Parathyroid adenoma (tissue), 2 donors: ENCODE measurements around the gene TRUB1.
A peak's percentile ranks its signal among the peaks of the same experiment; 100 is the strongest.

Source experiments
- H2AFZ ChIP-seq: fragments of 300-600 bp; sonication (generic); one replicate; pipeline ENCODE4 v1.7.0; 2017; ENCODE audit warnings: antibody characterized with exemption, mild to moderate bottlenecking
- H3K27ac ChIP-seq: fragments of 300-600 bp; sonication (generic); one replicate; pipeline ENCODE4 v1.7.0; 2017
- H3K27me3 ChIP-seq: fragments of 300-600 bp; sonication (generic); one replicate; pipeline ENCODE4 v1.7.0; 2017; ENCODE audit warnings: low read length; ENCODE audit not compliant: control insufficient read depth, insufficient read depth
- H3K36me3 ChIP-seq: fragments of 300-600 bp; sonication (generic); one replicate; pipeline ENCODE4 v1.7.0; 2017; ENCODE audit warnings: low read length; ENCODE audit not compliant: control insufficient read depth, insufficient read depth
- H3K4me1 ChIP-seq: fragments of 300-600 bp; sonication (generic); one replicate; pipeline ENCODE4 v1.7.0; 2017; ENCODE audit warnings: control low read depth
- H3K4me2 ChIP-seq: fragments of 300-600 bp; sonication (generic); one replicate; pipeline ENCODE4 v1.7.0; 2017; ENCODE audit warnings: low read length
- H3K4me3 ChIP-seq: fragments of 300-600 bp; sonication (generic); one replicate; pipeline ENCODE4 v1.7.0; 2017; ENCODE audit warnings: low read depth, low read length
- H3K79me2 ChIP-seq: fragments of 300-600 bp; sonication (generic); one replicate; pipeline ENCODE4 v1.7.0; 2017; ENCODE audit warnings: control low read depth
- H3K9ac ChIP-seq: fragments of 300-600 bp; sonication (generic); one replicate; pipeline ENCODE4 v1.7.0; 2017; ENCODE audit warnings: mild to moderate bottlenecking
- H3K9me3 ChIP-seq: fragments of 300-600 bp; sonication (generic); one replicate; pipeline ENCODE4 v1.7.0; 2017; ENCODE audit warnings: low read length; ENCODE audit not compliant: control insufficient read depth
- TF ChIP-seq, protein P1 (sequence below): fragments of 300-600 bp; sonication (generic); IDR thresholded peaks from one replicate; pipeline ENCODE4 v1.7.0; 2017; ENCODE audit warnings: antibody characterized with exemption, mild to moderate bottlenecking
- donor health status: primary hyperparathyroidism.

TRUB1 gene

GRCh38 chr10:114922003-114922402 is 16.0 kb upstream of the TRUB1 start:
- Histone ChIP-seq H3K79me2 (no peaks in the 10 kb centered on the region), H3K4me1 (no peaks in the 10 kb centered on the region), H3K9me3 (no peaks in the 10 kb centered on the region), H3K27me3 (no peaks in the 10 kb centered on the region), H2AFZ (no peak overlapping the region), H3K27ac (no peak overlapping the region), H3K36me3 (no peaks in the 10 kb centered on the region), H3K9ac (no peak overlapping the region), H3K4me3 (no peak overlapping the region), H3K4me2 (no peak overlapping the region)
- TF ChIP-seq, protein P1, sequence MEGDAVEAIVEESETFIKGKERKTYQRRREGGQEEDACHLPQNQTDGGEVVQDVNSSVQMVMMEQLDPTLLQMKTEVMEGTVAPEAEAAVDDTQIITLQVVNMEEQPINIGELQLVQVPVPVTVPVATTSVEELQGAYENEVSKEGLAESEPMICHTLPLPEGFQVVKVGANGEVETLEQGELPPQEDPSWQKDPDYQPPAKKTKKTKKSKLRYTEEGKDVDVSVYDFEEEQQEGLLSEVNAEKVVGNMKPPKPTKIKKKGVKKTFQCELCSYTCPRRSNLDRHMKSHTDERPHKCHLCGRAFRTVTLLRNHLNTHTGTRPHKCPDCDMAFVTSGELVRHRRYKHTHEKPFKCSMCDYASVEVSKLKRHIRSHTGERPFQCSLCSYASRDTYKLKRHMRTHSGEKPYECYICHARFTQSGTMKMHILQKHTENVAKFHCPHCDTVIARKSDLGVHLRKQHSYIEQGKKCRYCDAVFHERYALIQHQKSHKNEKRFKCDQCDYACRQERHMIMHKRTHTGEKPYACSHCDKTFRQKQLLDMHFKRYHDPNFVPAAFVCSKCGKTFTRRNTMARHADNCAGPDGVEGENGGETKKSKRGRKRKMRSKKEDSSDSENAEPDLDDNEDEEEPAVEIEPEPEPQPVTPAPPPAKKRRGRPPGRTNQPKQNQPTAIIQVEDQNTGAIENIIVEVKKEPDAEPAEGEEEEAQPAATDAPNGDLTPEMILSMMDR = no peak

GRCh38 chr10:114923551-114923950 is 14.4 kb upstream of the TRUB1 start:
- Histone ChIP-seq H3K27me3 (no peaks in the 10 kb centered on the region), H3K4me2 (no peak overlapping the region), H3K4me1 (no peaks in the 10 kb centered on the region), H3K27ac (no peak overlapping the region), H3K9me3 (no peaks in the 10 kb centered on the region), H3K36me3 (no peaks in the 10 kb centered on the region), H3K79me2 (no peaks in the 10 kb centered on the region), H2AFZ (no peak overlapping the region), H3K9ac (no peak overlapping the region), H3K4me3 (no peak overlapping the region)
- TF ChIP-seq, protein P1 = no peak

DNA sequence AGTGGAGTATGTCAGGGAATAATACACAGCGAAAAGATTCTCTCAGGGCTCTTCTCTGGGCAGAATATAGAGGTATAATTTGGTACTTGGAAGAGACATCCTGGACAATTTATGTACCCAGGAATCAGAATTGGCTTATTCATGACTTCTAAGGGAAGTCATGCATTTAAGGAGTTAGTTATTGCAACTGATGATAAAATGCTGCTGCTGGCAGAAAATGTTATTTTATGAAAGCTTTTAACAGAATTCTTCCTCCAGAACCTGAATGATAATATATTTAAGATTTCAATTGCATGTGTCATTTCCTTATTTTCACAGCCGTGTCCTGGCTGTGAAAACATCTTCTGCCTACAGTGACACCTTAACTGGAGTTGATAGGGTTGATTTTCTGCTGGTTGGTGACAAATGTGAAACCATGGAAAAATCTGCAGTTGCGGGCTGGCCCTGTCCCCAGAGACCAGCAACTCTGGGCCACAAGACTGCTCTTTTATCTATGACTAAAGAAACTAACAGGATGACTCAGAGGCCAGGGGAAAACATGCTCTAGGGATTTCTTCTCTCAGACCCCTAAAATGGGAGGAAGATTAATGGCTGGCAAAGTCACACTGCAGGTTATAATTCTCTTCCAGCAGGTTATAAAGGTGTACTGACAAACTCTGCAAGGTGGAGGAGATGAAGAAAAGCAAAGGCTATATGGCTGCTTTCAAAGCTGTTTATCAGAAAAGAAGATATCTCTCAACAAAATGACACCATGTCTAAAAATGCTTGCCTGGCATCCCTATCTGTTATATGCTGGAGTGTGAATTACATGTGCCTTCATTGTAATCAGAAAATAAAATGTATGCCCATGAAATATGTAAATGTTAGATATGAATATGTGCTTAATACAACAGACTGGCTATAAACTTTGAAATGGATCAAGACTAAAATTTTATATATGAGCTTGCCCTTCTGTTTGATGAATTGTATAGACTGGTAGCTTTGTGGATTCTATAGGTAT is 12.1 kb upstream of the TRUB1 start:
- no peaks in the 10 kb centered on the region for H3K4me1 ChIP-seq
- no peak overlapping the region for H3K4me3 ChIP-seq
- H3K4me2 ChIP-seq = no peak overlapping the region
- no peak overlapping the region for H3K9ac ChIP-seq
- no peaks in the 10 kb centered on the region for H3K36me3 ChIP-seq
- H3K27me3 ChIP-seq = no peaks in the 10 kb centered on the region
- H2AFZ ChIP-seq = peak overlapping the region; percentile 5
- TF ChIP-seq, protein P1 = no peak
- no peak overlapping the region for H3K27ac ChIP-seq
- no peaks in the 10 kb centered on the region for H3K79me2 ChIP-seq
- H3K9me3 ChIP-seq = no peaks in the 10 kb centered on the region

GRCh38 chr10:114928818-114929217 is 9.2 kb upstream of the TRUB1 start:
- no peak overlapping the region for H2AFZ ChIP-seq
- H3K36me3 ChIP-seq = no peaks in the 10 kb centered on the region
- H3K4me3 ChIP-seq = no peak overlapping the region
- no peaks in the 10 kb centered on the region for H3K27me3 ChIP-seq
- no peaks in the 10 kb centered on the region for H3K79me2 ChIP-seq
- no peak overlapping the region for H3K4me2 ChIP-seq
- TF ChIP-seq, protein P1 = no peak
- H3K27ac ChIP-seq = no peak overlapping the region
- H3K9ac ChIP-seq = no peak overlapping the region
- no peaks in the 10 kb centered on the region for H3K9me3 ChIP-seq
- no peaks in the 10 kb centered on the region for H3K4me1 ChIP-seq
